ENCODE results near the gene IRF4.

DNA sequence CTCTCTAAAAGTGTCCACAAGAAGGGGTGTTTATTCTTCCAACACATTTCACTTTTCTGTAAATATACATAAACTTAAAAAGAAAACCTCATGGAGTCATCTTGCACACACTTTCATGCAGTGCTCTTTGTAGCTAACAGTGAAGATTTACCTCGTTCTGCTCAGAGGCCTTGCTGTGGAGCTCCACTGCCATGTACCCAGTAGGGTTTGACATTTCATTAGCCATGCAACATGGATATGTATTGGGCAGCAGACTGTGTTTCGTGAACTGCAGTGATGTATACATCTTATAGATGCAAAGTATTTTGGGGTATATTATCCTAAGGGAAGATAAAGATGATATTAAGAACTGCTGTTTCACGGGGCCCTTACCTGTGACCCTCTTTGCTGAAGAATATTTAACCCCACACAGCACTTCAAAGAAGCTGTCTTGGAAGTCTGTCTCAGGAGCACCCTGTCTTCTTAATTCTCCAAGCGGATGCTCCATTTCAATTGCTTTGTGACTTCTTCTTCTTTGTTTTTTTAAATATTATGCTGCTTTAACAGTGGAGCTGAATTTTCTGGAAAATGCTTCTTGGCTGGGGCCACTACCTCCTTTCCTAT, 17.9 kb downstream of the IRF4 start:
- TF ChIP-seq, protein P1, sequence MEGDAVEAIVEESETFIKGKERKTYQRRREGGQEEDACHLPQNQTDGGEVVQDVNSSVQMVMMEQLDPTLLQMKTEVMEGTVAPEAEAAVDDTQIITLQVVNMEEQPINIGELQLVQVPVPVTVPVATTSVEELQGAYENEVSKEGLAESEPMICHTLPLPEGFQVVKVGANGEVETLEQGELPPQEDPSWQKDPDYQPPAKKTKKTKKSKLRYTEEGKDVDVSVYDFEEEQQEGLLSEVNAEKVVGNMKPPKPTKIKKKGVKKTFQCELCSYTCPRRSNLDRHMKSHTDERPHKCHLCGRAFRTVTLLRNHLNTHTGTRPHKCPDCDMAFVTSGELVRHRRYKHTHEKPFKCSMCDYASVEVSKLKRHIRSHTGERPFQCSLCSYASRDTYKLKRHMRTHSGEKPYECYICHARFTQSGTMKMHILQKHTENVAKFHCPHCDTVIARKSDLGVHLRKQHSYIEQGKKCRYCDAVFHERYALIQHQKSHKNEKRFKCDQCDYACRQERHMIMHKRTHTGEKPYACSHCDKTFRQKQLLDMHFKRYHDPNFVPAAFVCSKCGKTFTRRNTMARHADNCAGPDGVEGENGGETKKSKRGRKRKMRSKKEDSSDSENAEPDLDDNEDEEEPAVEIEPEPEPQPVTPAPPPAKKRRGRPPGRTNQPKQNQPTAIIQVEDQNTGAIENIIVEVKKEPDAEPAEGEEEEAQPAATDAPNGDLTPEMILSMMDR (IDR thresholded peaks at IDR 0.05; ENCODE audit: low read length), result no peak
- TF ChIP-seq EZH2phosphoT487 (IDR thresholded peaks at IDR 0.05; ENCODE audit: low read length) (no peak), EZH2 (optimal IDR thresholded peaks at IDR 0.05; ENCODE audit: low read depth, low read length) (no peak)

Data from MM.1S (cell line).